HL-60 (cell line): ENCODE data around the gene SPACA9.

Experiments used
- CTCF ChIP-seq: IDR thresholded peaks from one replicate; pipeline ENCODE4 v1.5.1; 2011; ENCODE audit warnings: low read length, control low read depth, inconsistent platforms; ENCODE audit not compliant: insufficient read depth
- GABPA ChIP-seq: IDR thresholded peaks from 2 replicates; pipeline ENCODE4 v1.6.1; 2012; ENCODE audit warnings: low read depth
- POLR2AphosphoS5 ChIP-seq: IDR thresholded peaks from 2 replicates; pipeline ENCODE4 v1.6.1; 2012; ENCODE audit warnings: low read depth
- TF ChIP-seq, protein P1 (sequence below): IDR thresholded peaks from 2 replicates; pipeline ENCODE4 v1.6.1; 2012; ENCODE audit warnings: low read depth; ENCODE audit not compliant: insufficient replicate concordance

DNA sequence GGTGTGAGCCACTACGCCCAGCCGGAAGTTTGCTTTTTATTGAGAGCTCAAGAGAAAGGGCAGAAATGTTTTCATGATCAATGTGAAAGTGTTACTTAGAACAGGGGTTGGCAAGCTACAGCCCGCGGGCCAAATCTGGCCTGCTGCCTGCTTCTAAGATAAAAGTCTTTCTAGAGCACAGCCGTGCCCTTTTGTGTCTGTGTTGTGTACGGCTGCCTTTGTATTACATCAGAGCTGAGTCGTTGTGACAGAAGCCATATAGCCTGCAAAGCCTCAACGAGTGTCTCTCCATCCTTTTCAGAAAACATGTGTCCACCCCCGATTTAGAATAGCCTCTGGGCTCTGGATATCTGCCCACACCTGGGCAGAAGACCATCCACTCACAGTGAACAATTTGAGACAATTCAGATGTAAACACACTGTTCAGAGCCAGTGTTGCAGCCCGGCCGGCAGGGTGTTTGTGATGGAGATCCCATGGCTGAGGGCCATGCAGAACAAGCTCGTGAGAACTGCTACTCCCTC lies 29.5 kb upstream of the SPACA9 start:
- TF ChIP-seq, protein P1, sequence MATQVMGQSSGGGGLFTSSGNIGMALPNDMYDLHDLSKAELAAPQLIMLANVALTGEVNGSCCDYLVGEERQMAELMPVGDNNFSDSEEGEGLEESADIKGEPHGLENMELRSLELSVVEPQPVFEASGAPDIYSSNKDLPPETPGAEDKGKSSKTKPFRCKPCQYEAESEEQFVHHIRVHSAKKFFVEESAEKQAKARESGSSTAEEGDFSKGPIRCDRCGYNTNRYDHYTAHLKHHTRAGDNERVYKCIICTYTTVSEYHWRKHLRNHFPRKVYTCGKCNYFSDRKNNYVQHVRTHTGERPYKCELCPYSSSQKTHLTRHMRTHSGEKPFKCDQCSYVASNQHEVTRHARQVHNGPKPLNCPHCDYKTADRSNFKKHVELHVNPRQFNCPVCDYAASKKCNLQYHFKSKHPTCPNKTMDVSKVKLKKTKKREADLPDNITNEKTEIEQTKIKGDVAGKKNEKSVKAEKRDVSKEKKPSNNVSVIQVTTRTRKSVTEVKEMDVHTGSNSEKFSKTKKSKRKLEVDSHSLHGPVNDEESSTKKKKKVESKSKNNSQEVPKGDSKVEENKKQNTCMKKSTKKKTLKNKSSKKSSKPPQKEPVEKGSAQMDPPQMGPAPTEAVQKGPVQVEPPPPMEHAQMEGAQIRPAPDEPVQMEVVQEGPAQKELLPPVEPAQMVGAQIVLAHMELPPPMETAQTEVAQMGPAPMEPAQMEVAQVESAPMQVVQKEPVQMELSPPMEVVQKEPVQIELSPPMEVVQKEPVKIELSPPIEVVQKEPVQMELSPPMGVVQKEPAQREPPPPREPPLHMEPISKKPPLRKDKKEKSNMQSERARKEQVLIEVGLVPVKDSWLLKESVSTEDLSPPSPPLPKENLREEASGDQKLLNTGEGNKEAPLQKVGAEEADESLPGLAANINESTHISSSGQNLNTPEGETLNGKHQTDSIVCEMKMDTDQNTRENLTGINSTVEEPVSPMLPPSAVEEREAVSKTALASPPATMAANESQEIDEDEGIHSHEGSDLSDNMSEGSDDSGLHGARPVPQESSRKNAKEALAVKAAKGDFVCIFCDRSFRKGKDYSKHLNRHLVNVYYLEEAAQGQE, result no peak
- no peak for TF ChIP-seq CTCF
- TF ChIP-seq GABPA, result no peak
- TF ChIP-seq POLR2AphosphoS5, result no peak
